NCI-H2227 (cell line): Measurements from ENCODE around the gene TBRG4.

Experiments used
- DNase-seq: peaks from one replicate; lab custom pipeline; 2025; ENCODE audit not compliant: unreplicated experiment; lab: John Stamatoyannopoulos, UW

The TBRG4 gene

GRCh38 chr7:45075871-45076796 lies 35.4 kb downstream of the TBRG4 start:
- no peak for DNase-seq

GRCh38 chr7:45075355-45075644 lies 36.2 kb downstream of the TBRG4 start:
- DNase-seq, result no peak

GRCh38 chr7:45074528-45075354 lies 36.8 kb downstream of the TBRG4 start:
- DNase-seq, result no peak

- DNase-seq, result no peak
Observed at GRCh38 chr7:45073786-45074527, 37.5 kb downstream of the TBRG4 start.

- DNase-seq, result no peak
Observed at GRCh38 chr7:45073031-45073785, 38.3 kb downstream of the TBRG4 start.

- no peak for DNase-seq
Observed at GRCh38 chr7:45072131-45073030, 39.1 kb downstream of the TBRG4 start.

- DNase-seq, result no peak
Observed at GRCh38 chr7:45071528-45071927, 40.0 kb downstream of the TBRG4 start.

- DNase-seq, result no peak
Observed at GRCh38 chr7:45070254-45070642, 41.2 kb downstream of the TBRG4 start.

GRCh38 chr7:45069444-45070253 lies 41.8 kb downstream of the TBRG4 start:
- DNase-seq, result no peak

GRCh38 chr7:45068236-45069023 lies 43.1 kb downstream of the TBRG4 start:
- no peak for DNase-seq

GRCh38 chr7:45067582-45067981 lies 43.9 kb downstream of the TBRG4 start:
- no peak for DNase-seq

GRCh38 chr7:45066409-45066808 lies 45.1 kb downstream of the TBRG4 start:
- no peak for DNase-seq

GRCh38 chr7:45065031-45065995 lies 46.2 kb downstream of the TBRG4 start:
- no peak for DNase-seq

GRCh38 chr7:45064047-45064725 lies 47.3 kb downstream of the TBRG4 start:
- no peak for DNase-seq

GRCh38 chr7:45061806-45062425 lies 49.6 kb downstream of the TBRG4 start:
- no peak for DNase-seq

GRCh38 chr7:45061352-45061751 lies 50.1 kb downstream of the TBRG4 start:
- DNase-seq, result no peak
